Measurements from ENCODE around the gene RASEF.
"Not testable (repeated sequence)": the region's sequence is repeated elsewhere in the genome, so short reads cannot be mapped to it uniquely, and the experiment has no call there.

RASEF gene

DNA sequence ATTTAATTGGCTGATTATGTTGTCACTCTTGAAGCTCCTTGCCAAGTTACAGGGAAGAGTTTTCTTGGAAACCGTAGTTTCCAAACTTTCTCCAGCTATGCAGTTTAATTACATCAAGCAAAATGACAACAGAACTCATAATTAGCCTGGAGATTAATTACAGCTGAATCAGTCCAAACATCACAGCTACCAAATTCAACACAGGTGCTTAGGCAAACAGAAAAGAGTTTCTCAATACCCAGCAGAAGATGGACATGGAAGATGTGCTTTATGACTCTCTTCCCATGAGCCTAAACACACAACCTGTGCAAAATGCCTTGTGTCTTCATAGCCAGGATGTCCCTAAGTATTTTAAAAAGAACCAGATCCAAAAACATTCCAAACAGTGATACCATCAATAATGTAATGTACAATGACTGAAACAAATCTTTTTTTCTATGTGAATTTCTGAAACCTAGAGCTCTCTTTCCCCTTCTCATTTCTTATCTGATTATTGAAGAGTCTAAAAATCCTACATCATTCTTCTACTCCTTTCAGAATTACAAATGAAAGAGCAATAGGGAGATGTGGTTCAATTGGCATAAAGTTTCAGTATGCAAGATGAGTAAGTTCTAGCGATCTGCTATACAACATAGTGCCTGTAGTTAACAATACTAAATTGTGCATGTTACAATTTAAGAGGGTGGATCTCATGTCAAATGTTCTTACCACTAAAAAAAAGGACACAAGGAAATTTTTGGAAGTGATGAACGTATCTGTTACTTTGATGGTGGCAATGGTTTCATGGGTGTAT lies 124.3 kb downstream of the RASEF start:
- Histone ChIP-seq H3K36me3 (ENCODE audit: insufficient read depth, low read length) (no peaks in the 10 kb centered on the region), H3K4me1 (ENCODE audit: control insufficient read depth, insufficient read depth, low read length, unreplicated experiment) (no peaks in the 10 kb centered on the region), H2AFZ (ENCODE audit: low read length, unreplicated experiment) (no peak overlapping the region), H3K27ac (ENCODE audit: low read depth, low read length) (no peak overlapping the region), H3K27me3 (ENCODE audit: insufficient read depth, low read length) (no peaks in the 10 kb centered on the region), H3K79me2 (ENCODE audit: control insufficient read depth, insufficient read depth, low read length, unreplicated experiment) (no peaks in the 10 kb centered on the region), H3K4me3 (ENCODE audit: low read depth, low read length) (no peak overlapping the region)

DNA sequence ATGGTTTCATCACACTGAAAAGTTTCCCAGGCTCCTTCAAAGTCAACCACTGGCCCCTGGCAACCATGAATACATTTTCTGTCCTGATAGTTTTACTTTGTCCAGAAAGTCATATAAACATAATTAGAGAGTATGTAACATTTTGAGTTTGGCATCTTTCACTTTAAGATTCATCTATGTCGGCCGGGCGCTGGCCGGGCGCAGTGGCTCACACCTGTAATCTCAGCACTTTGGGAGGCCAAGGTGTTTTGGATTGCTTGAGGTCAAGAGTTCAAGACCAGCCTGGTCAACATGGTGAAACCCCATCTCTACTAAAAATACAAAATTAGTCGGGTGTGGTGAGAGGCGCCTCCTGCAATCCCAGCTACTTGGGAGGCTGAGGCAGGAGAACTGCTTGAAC lies 126.4 kb downstream of the RASEF start:
- not testable (repeated sequence) for H2AFZ ChIP-seq (ENCODE audit: low read length, unreplicated experiment); H3K4me1 ChIP-seq (ENCODE audit: control insufficient read depth, insufficient read depth, low read length, unreplicated experiment); H3K79me2 ChIP-seq (ENCODE audit: control insufficient read depth, insufficient read depth, low read length, unreplicated experiment); H3K27me3 ChIP-seq (ENCODE audit: insufficient read depth, low read length); H3K27ac ChIP-seq (ENCODE audit: low read depth, low read length); H3K4me3 ChIP-seq (ENCODE audit: low read depth, low read length); H3K36me3 ChIP-seq (ENCODE audit: insufficient read depth, low read length)

DNA sequence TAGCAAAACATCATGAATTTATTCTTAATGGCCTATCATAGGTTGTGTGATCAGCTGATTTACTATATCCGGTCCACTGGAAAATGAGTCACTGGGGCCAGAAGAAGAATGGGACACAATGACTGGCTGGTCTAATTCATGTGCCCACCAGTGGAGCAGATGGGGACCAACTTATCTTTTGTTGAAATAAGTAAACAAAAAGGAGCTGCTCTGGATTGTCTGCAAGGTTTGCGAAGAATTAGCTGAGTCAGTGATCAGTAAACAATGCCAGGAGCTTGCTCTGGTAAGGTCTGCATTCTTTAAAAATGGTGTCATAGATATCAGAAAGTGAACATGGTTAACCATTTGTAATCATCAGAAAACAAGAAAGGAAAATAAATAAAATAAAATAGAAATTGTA lies 128.0 kb downstream of the RASEF start:
- Histone ChIP-seq H3K27me3 (ENCODE audit: insufficient read depth, low read length) (no peaks in the 10 kb centered on the region), H3K27ac (ENCODE audit: low read depth, low read length) (no peak overlapping the region), H2AFZ (ENCODE audit: low read length, unreplicated experiment) (no peak overlapping the region), H3K4me1 (ENCODE audit: control insufficient read depth, insufficient read depth, low read length, unreplicated experiment) (no peaks in the 10 kb centered on the region), H3K4me3 (ENCODE audit: low read depth, low read length) (no peak overlapping the region), H3K36me3 (ENCODE audit: insufficient read depth, low read length) (no peaks in the 10 kb centered on the region), H3K79me2 (ENCODE audit: control insufficient read depth, insufficient read depth, low read length, unreplicated experiment) (no peaks in the 10 kb centered on the region)

DNA sequence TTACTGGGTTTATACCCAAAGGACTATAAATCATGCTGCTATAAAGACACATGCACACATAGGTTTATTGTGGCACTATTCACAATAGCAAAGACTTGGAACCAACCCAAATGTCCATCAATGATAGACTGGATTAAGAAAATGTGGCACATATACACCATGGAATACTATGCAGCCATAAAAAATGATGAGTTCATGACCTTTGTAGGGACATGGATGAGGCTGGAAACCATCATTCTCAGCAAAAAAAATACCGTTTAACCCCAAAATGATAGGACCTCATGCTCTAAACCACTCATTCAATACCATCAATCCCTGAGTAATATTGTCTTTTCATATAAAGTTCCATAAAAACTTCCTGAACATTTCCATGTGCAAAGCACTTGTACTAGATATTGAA lies 128.9 kb downstream of the RASEF start:
- H3K27me3 ChIP-seq (ENCODE audit: insufficient read depth, low read length); H3K27ac ChIP-seq (ENCODE audit: low read depth, low read length); H3K79me2 ChIP-seq (ENCODE audit: control insufficient read depth, insufficient read depth, low read length, unreplicated experiment); H3K4me3 ChIP-seq (ENCODE audit: low read depth, low read length); H2AFZ ChIP-seq (ENCODE audit: low read length, unreplicated experiment); H3K36me3 ChIP-seq (ENCODE audit: insufficient read depth, low read length); H3K4me1 ChIP-seq (ENCODE audit: control insufficient read depth, insufficient read depth, low read length, unreplicated experiment): not testable (repeated sequence)

DNA sequence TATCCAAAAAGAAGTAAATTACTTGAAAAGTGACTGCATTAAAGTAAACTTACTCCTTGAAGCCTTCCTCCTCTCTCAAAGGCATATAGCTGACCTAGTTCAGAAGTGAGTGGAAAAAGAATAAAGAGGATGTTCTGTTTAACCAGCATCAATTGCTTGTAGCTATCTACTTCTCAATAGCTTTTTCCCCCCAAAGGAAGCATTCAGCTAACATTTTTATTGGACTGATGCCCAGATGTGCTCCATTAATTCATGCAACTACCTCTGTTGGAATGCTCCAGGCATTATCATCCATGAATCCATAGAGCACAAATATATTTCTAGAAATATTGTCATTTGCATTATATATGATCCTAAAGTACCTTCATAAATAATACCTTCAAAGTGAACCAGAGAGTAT lies 132.8 kb downstream of the RASEF start:
- Histone ChIP-seq H3K4me1 (ENCODE audit: control insufficient read depth, insufficient read depth, low read length, unreplicated experiment) (no peaks in the 10 kb centered on the region), H3K4me3 (ENCODE audit: low read depth, low read length) (no peak overlapping the region), H3K79me2 (ENCODE audit: control insufficient read depth, insufficient read depth, low read length, unreplicated experiment) (no peaks in the 10 kb centered on the region), H3K36me3 (ENCODE audit: insufficient read depth, low read length) (no peaks in the 10 kb centered on the region), H3K27me3 (ENCODE audit: insufficient read depth, low read length) (no peaks in the 10 kb centered on the region), H2AFZ (ENCODE audit: low read length, unreplicated experiment) (no peak overlapping the region), H3K27ac (ENCODE audit: low read depth, low read length) (no peak overlapping the region)
